Mucosa of stomach (tissue), 1 donor: ENCODE data around the gene LYRM9.
"Not testable (repeated sequence)": the region's sequence is repeated elsewhere in the genome, so short reads cannot be mapped to it uniquely, and the experiment has no call there.

Experiments used
- H3K27me3 ChIP-seq: one replicate; pipeline ENCODE4 v1.7.0; 2013; ENCODE audit warnings: mild to moderate bottlenecking, low read length; ENCODE audit not compliant: control insufficient read depth, insufficient read depth
- H3K36me3 ChIP-seq: one replicate; pipeline ENCODE4 v1.7.0; 2013; ENCODE audit warnings: low read length; ENCODE audit not compliant: control insufficient read depth, insufficient read depth
- H3K4me1 ChIP-seq: one replicate; pipeline ENCODE4 v1.7.0; 2013; ENCODE audit warnings: mild to moderate bottlenecking, low read length; ENCODE audit not compliant: control insufficient read depth, insufficient read depth
- H3K4me3 ChIP-seq: one replicate; pipeline ENCODE4 v1.7.0; 2013; ENCODE audit warnings: low read length
- H3K9ac ChIP-seq: one replicate; pipeline ENCODE4 v1.7.0; 2013; ENCODE audit warnings: mild to moderate bottlenecking, low read length, moderate library complexity
- H3K9me3 ChIP-seq: one replicate; pipeline ENCODE4 v1.7.0; 2013; ENCODE audit warnings: mild to moderate bottlenecking, low read length, moderate library complexity; ENCODE audit not compliant: control insufficient read depth
- donor health status: Pancreatic carcinoma.

Gene LYRM9

DNA sequence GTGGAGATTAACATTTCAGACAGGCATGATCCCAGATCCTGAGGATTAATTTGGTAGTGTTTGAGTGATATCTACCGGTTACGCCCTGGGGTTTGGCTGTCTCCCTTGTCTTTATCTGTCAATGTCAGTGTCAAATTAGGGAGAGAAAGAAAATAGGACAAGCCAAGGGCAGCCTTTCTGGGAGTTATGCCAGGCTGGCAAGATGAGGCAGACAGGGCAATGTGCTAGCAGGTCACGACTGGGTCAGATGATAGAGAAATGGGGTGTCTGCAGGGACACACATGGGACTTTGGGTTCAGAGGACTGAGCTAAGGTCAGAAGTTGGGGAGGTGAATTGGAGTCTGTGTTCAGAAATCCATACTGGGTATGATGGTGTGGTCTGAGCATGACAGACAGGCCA, 27.4 kb upstream of the LYRM9 start:
- no peaks in the 10 kb centered on the region for H3K9me3 ChIP-seq
- H3K27me3 ChIP-seq: peaks cover 3% of the 10 kb centered on the region
- no peaks in the 10 kb centered on the region for H3K36me3 ChIP-seq
- no peaks in the 10 kb centered on the region for H3K4me1 ChIP-seq
- no peak overlapping the region for H3K9ac ChIP-seq
- no peak overlapping the region for H3K4me3 ChIP-seq

DNA sequence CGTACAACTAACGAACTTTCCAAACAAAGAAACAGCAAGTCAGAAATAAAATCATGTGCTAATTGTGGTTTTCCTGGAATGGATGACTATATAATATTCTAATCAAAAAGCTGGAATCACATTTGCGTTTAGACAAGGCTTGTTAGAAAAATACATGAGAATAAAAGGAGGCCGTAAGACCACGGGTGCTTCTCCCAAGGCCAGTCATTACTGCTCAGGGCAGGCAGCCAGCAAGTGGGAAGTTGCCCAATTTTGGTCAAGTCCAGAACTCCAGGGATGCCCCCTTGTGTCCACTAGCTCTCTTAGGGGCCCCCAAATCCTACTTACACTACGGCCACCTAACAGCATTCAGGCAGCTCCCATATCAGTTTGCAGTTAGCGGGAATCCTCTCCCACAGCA, 25.9 kb upstream of the LYRM9 start:
- Histone ChIP-seq H3K4me3 (no peak overlapping the region), H3K9me3 (no peaks in the 10 kb centered on the region), H3K27me3 (peaks cover 3% of the 10 kb centered on the region), H3K9ac (no peak overlapping the region), H3K36me3 (no peaks in the 10 kb centered on the region), H3K4me1 (no peaks in the 10 kb centered on the region)

DNA sequence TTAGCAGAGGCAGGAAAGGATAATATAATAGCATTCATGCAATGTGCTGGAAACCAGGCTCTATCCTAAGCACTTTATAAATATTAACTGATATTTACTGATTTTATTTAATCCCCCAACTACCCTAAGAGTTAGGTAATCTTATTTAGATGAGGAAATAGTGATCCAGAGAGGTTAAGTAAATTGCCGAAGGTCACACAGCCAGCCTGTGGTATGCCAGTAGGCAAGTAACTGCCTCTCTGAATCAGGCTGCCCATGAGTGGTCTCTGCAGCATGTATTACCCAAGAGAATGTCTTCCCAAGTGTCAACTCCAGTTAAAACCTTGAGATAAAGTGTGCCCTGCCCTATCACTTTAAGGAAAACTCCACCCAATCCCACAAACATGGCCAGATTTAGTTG, 25.3 kb upstream of the LYRM9 start:
- Histone ChIP-seq H3K9ac (no peak overlapping the region), H3K4me1 (no peaks in the 10 kb centered on the region), H3K9me3 (no peaks in the 10 kb centered on the region), H3K27me3 (peaks cover 3% of the 10 kb centered on the region), H3K36me3 (no peaks in the 10 kb centered on the region), H3K4me3 (no peak overlapping the region)

DNA sequence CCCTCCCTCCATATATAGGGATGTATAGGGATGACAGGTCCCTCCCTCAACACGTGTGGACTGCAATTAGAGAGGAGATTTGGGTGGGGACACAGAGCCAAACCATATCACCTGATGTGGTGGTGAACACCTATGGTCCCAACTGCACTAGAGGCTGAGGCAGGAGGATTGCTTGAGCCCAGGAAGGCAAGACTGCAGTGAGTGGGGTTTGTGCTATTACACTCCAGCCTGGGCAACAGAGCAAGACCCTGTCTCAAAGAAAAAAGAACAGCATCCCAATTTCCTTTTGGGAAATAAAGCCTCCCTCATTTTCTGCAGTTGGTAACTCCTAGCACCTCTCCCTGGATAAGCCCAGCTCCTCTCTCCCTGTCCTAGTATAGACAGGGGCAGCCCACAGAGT, 23.8 kb upstream of the LYRM9 start:
- Histone ChIP-seq H3K4me1 (no peaks in the 10 kb centered on the region), H3K9ac (no peak overlapping the region), H3K27me3 (peaks cover 3% of the 10 kb centered on the region), H3K36me3 (no peaks in the 10 kb centered on the region), H3K9me3 (no peaks in the 10 kb centered on the region), H3K4me3 (no peak overlapping the region)

DNA sequence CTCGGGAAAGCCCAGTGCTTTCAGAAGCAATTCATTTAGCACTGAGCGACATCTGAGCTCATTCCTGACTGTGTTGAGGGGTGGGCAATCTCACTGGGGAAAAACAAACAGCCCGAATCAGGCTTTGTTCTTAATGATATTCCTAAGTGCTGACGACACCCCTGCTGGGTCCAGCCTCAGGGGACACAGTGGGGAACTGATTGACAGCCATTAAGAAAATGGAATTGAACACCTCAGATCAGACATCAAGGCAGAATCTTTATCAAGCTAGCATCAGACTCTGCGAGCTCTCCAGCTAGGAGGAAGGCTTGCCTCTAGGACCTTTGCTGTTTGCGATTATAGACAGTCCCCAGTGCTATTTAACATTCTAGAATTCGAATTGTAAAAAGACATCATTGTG, 22.5 kb upstream of the LYRM9 start:
- H3K9ac ChIP-seq: no peak overlapping the region
- peaks cover 3% of the 10 kb centered on the region for H3K27me3 ChIP-seq
- H3K4me1 ChIP-seq: no peaks in the 10 kb centered on the region
- no peak overlapping the region for H3K4me3 ChIP-seq
- no peaks in the 10 kb centered on the region for H3K36me3 ChIP-seq
- no peaks in the 10 kb centered on the region for H3K9me3 ChIP-seq

DNA sequence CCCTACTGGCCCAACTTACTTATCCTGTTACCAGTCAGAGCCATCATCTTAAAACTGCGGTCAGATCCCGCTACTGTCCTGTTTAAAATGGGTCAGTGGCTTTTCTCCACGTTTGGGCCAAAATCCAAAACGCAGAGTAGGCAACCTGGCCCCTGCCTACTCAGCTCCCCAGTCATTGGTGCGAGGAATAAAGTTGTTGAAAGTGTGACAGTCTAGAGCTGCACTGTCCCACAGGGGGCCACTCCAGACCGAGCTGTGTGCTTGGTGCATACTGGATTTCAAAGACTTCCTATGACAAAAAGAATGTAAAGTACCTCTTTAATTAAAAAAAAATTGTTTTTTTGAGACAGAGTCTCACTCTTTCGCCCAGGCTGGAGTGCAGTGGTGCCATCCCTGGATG, 21.2 kb upstream of the LYRM9 start:
- H3K36me3 ChIP-seq: no peaks in the 10 kb centered on the region
- H3K4me1 ChIP-seq: no peaks in the 10 kb centered on the region
- no peaks in the 10 kb centered on the region for H3K9me3 ChIP-seq
- no peak overlapping the region for H3K9ac ChIP-seq
- H3K4me3 ChIP-seq: no peak overlapping the region
- H3K27me3 ChIP-seq: peaks cover 3% of the 10 kb centered on the region

DNA sequence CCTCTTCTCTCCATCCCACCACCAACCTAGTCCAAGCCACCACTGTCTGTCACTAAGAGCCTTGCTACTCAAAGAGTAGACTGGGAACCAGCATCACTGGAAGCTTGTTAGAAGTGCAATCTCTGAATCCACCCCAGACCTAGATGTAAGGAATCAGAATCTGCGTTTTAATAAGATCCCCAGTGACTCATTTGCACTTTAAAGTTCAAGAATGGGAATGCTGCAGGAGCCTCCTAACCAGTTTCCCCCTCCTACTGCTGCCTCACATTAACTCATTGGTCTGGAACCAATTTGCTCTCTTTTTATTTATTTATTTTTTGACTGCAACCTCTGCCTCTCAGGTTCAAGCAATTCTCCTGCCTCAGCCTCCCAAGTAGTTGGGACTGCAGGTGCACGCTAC, 19.8 kb upstream of the LYRM9 start:
- Histone ChIP-seq H3K4me3 (no peak overlapping the region), H3K27me3 (no peaks in the 10 kb centered on the region), H3K9me3 (no peaks in the 10 kb centered on the region), H3K4me1 (no peaks in the 10 kb centered on the region), H3K36me3 (no peaks in the 10 kb centered on the region), H3K9ac (no peak overlapping the region)

DNA sequence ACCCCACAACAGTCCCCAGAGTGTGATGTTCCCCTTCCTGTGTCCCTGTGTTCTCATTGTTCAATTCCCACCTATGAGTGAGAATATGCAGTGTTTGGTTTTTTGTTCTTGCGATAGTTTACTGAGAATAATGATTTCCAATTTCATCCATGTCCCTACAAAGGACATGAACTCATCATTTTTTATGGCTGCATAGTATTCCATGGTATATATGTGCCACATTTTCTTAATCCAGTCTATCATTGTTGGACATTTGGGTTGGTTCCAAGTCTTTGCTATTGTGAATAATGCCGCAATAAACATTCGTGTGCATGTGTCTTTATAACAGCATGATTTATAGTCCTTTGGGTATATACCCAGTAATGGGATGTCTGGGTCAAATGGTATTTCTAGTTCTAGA, 19.1 kb upstream of the LYRM9 start:
- H3K4me3 ChIP-seq, H3K9me3 ChIP-seq, H3K4me1 ChIP-seq, H3K36me3 ChIP-seq, H3K27me3 ChIP-seq, H3K9ac ChIP-seq: not testable (repeated sequence)

DNA sequence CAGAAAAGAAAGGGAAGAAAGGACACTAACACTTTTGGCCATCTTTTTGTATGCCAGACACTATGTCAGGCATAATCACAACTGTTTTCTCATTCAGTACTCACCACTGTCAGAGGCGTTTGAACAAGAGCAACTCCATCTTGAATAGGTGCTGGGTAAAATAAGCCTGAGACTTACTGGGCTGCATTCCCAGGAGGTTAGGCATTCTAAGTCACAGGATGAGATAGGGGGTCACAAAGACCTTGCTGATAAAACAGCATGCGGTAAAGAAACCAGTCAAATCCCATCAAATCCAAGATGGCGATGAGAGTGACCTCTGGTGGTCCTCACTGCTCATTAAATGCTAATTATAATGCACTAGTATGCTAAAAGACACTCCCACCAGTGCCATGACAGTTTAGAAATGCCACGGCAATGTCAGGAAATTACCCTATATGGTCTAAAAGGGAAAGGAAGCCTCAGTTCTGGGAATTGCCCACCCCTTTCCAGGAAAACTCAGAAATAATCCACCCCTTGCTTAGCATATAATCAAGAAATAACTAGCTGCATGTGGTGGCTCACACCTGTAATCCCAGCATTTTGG, 14.9 kb upstream of the LYRM9 start:
- no peaks in the 10 kb centered on the region for H3K36me3 ChIP-seq
- no peaks in the 10 kb centered on the region for H3K4me1 ChIP-seq
- no peaks in the 10 kb centered on the region for H3K27me3 ChIP-seq
- no peak overlapping the region for H3K4me3 ChIP-seq
- H3K9me3 ChIP-seq: no peaks in the 10 kb centered on the region
- H3K9ac ChIP-seq: no peak overlapping the region

DNA sequence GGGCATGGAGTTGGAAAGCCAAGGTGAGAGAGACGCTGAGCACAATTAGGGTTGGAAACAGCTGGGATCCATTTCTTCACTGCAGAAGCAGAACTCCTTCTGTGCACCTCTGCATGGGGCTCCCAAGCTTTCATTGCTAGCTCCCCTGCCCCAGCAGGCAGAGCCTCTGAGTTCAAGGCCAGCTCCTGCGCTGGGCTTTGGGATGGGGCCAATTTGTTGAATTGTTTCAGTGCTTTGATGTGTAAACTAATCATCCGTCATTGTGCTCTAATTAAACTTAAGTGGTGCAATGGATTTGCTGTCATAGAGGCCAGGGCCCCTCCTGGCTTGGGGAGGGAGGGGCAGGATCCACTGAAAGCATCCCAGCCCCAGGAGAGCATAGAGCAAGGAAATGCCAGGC, 13.5 kb upstream of the LYRM9 start:
- no peak overlapping the region for H3K9ac ChIP-seq
- H3K36me3 ChIP-seq: no peaks in the 10 kb centered on the region
- H3K4me3 ChIP-seq: no peak overlapping the region
- H3K9me3 ChIP-seq: no peaks in the 10 kb centered on the region
- H3K27me3 ChIP-seq: no peaks in the 10 kb centered on the region
- H3K4me1 ChIP-seq: no peaks in the 10 kb centered on the region

DNA sequence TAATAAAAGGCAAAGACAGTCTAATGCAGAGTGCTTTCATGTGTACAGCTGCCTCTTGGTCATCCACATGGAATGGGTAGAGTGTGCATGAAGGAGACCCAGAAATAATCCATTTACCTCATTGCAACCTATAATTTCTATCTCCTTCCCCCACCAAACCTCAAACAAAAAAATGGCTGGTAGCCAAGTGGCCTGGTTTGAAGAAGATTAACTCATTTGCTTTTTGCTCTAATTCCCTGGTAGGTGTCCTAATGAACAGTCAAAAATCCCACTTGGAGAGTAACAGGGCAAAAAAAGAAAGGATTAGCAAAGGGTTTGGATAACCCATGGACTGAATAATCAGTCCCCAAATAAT, 13.0 kb upstream of the LYRM9 start:
- Histone ChIP-seq H3K4me3 (no peak overlapping the region), H3K9ac (no peak overlapping the region), H3K27me3 (no peaks in the 10 kb centered on the region), H3K9me3 (no peaks in the 10 kb centered on the region), H3K36me3 (no peaks in the 10 kb centered on the region), H3K4me1 (no peaks in the 10 kb centered on the region)

DNA sequence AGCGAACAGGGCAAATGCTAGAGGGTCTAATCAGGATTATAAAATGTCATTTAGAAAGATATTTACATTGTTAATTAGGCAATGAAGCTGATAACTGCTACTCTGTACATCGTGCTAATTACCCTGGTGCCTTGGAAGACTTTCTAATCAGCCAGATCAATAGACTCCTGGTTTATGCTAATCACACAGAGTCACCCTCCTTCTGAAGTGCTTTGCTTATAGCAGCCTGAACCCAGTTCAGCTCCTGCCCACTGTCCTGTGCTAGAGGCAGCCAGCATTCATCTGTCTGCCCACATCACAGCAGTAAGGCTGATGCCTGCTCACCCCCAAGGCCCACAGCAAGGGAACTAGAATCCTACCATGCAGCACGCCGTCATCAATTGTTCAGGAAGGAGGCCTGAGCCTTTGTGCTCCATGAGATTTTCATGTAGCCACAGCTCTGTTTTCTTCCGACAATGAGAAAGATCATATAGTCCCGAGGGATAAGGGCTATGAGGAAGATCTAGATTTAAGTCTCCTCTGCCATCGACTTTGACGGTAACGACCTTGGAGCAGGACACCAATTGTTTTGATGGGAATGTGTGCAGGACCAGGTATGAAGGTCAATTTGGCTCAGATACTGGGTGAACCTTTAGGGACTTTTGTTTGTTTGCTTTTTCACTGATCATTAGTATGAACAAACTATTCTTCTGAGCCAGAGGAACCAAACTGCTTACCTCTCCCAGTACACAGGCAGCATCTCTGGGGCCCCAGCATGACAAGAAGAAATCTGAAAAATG, 12.5 kb upstream of the LYRM9 start:
- Histone ChIP-seq H3K4me1 (no peaks in the 10 kb centered on the region), H3K9me3 (no peaks in the 10 kb centered on the region), H3K9ac (no peak overlapping the region), H3K4me3 (no peak overlapping the region), H3K27me3 (no peaks in the 10 kb centered on the region), H3K36me3 (no peaks in the 10 kb centered on the region)
